KOPT-K1 (cell line): ENCODE data around the gene YY1.
"Not testable (repeated sequence)": the region's sequence is repeated elsewhere in the genome, so short reads cannot be mapped to it uniquely, and the experiment has no call there.

ENCODE experiments used
- H3K27ac ChIP-seq: fragments of 200-600 bp; sonication (generic); 2 replicates; pipeline ENCODE4 v1.5.1; 2016; ENCODE audit warnings: antibody characterized with exemption, mild to moderate bottlenecking, low read depth, low read length; ENCODE audit not compliant: poor library complexity, severe bottlenecking
- H3K36me3 ChIP-seq: fragments of 200-600 bp; sonication (generic); 2 replicates; pipeline ENCODE4 v1.5.1; 2017; ENCODE audit warnings: antibody characterized with exemption, mild to moderate bottlenecking, low read length, moderate library complexity; ENCODE audit not compliant: insufficient read depth
- H3K9me3 ChIP-seq: fragments of 200-600 bp; sonication (generic); 2 replicates; pipeline ENCODE4 v1.5.1; 2017; ENCODE audit warnings: antibody characterized with exemption, low read length, mild to moderate bottlenecking; ENCODE audit not compliant: insufficient read depth, poor library complexity, severe bottlenecking

Gene YY1

DNA sequence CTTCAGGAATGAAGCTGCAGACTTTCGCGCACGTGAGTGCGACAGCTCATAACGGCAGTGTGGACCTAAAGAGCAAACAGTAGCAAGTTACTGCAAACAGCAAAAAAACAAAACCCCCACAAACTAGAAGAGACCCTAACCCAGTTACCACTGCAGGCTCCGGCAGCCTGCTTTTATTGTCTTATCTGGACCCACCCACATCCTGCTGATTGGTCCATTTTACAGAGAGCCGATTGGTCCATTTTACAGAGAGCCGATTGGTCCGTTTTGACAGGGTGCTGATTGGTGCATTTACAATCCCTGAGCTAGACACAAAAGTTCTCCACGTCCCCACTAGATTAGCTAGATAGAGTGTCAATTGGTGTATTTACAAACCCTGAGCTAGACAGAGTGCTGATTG lies 31.4 kb upstream of the YY1 start:
- H3K36me3 ChIP-seq, H3K9me3 ChIP-seq, H3K27ac ChIP-seq: not testable (repeated sequence)

GRCh38 chr14:100208136-100208535 lies 30.8 kb upstream of the YY1 start:
- H3K36me3 ChIP-seq, H3K9me3 ChIP-seq, H3K27ac ChIP-seq: not testable (repeated sequence)

DNA sequence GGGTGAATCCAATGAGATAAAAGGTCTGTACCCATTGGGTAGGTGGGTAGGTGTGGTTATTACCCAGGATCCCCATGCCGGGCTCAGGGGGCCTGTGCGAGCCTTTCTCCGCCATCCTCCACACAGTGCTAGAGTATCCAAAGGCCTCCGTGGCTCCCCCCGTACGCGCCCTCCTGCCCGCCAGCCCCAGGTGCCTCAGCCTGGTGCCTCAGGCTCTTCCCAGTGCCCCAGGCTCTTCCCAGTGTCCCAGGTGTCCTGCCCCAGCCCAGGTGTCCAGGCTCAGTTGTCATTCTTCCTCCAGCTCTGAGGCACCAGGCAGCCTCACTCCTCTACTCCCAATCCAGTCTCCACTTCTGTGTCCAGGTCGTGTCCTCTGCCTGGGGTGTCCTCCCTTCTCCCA lies 27.6 kb upstream of the YY1 start:
- H3K27ac ChIP-seq: no peak overlapping the region
- no peaks in the 10 kb centered on the region for H3K36me3 ChIP-seq
- no peaks in the 10 kb centered on the region for H3K9me3 ChIP-seq

DNA sequence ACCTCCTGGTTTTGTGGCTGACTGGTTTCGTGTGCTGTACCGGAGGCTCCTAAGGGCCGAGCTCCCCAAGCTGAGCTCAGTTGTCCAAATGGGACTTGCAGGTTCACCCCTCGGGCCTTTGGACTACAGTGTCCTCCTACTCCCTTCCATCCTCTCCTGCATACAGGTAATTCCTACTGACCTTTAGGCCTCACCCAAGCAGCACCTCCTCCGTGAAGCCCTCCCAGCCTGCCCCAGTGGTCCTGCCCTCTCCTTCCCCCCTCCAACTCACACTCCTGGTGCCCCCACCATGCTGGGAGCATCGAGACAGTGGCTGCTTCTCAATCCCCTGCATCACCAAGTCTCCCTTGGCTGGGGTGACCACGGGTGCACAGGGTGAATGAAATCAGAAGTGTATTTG lies 27.1 kb upstream of the YY1 start:
- no peaks in the 10 kb centered on the region for H3K36me3 ChIP-seq
- H3K27ac ChIP-seq: no peak overlapping the region
- H3K9me3 ChIP-seq: no peaks in the 10 kb centered on the region

DNA sequence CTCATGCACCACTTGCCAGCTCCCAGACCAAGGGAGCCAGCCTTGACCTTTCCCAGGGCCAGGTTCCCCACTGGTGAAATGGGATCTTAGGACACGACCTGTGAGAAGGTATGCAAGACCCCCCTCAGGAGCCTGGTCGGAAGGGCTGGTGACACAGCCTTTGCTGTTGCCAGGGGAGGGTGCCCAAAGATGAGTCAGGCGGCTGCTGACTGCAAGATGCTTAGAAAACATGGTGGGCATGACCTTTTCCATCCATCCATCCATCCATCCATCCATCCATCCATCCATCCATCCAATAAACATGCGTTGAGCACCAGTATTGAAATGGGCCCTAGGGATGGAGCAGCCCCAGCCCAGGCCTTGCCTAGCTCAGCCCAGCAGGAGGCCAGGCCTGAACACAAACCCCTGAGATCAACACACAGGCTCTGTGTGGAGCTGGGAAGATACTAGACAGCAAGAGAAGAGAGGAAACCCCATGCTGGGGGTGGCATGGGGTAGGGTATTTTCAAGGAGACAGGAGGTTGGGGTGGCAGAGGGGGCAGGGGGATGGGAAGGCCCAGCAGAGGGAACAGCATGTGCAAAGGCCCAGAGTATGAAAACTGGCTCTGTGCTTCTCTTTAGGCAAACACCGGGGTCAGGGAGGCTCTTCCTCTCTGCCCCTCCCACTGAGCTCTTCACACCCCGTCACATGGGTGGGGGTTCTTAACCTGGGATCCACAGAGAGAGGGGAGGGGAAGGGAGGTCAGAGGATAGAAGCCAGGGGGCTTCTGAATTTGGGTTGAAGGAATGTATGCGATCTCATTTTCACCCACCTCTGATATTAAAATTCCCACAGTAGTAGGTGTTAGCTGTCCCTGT lies 26.2 kb upstream of the YY1 start:
- Histone ChIP-seq H3K36me3 (no peaks in the 10 kb centered on the region), H3K9me3 (no peaks in the 10 kb centered on the region), H3K27ac (peak overlapping the region; percentile 99)

DNA sequence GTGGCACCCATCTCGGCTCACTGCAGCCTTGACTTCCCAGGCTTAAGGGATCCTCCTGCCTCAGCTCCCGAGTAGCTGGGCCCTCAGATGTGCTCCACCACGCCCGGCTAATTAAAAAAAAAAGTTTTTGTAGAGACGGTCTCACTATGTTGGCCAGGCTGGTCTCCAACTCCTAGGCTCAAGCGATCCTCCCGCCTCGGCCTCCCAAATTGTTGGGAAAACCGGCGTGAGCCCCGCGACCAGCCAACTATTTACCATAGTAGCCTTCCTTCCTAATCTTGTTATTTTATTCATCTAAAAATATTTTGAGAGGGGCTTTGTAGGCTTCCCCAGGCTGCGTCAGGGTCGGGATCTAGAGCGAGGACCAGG lies 25.4 kb upstream of the YY1 start:
- no peaks in the 10 kb centered on the region for H3K36me3 ChIP-seq
- H3K27ac ChIP-seq: peak overlapping the region; percentile 99
- no peaks in the 10 kb centered on the region for H3K9me3 ChIP-seq

- Histone ChIP-seq H3K36me3 (no peaks in the 10 kb centered on the region), H3K9me3 (no peaks in the 10 kb centered on the region), H3K27ac (peak overlapping the region; percentile 99)
These were observed 24.8 kb upstream of the YY1 start for GRCh38 chr14:100213956-100214769.

GRCh38 chr14:100214770-100215083 lies 24.2 kb upstream of the YY1 start:
- no peaks in the 10 kb centered on the region for H3K36me3 ChIP-seq
- H3K27ac ChIP-seq: peak overlapping the region; percentile 99

GRCh38 chr14:100215330-100215885 lies 23.5 kb upstream of the YY1 start:
- Histone ChIP-seq H3K36me3 (no peaks in the 10 kb centered on the region), H3K27ac (peak overlapping the region; percentile 99), H3K9me3 (no peaks in the 10 kb centered on the region)

More at GRCh38 chr14:100214770-100215083, 24.2 kb upstream of the YY1 start:
- no peaks in the 10 kb centered on the region for H3K9me3 ChIP-seq

DNA sequence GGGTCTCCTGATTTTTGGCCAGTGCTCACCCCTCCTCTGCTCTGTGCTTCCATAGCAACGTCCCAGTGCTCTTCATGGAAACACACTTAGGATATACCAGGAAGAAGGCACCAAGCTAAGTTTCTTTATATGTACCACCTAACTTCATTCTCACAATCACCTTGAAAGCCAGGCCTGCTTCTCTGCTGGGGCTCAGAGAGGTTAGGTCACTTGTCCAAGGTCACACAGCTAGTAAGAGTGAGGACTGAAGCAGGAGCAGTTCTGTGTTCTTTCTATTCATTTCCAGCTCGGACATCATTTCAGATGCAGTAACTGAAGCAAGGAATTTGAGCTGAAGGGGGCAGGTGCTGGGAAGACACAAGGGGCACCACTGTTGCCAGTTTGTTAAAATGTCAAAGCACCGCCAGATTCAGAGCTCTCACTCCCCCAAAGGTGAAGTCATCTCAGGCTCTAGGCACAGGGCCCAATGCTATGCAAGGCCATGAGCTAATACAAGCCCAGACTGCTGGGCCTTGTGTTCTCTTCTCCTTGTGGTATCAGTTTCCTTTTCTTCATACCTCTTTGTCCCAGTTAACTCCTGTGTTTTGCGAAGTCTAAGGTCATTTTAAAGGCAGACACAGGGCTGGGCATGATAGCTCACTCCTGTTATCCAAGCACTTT lies 19.7 kb upstream of the YY1 start:
- H3K27ac ChIP-seq: no peak overlapping the region
- H3K9me3 ChIP-seq: no peaks in the 10 kb centered on the region
- no peaks in the 10 kb centered on the region for H3K36me3 ChIP-seq

DNA sequence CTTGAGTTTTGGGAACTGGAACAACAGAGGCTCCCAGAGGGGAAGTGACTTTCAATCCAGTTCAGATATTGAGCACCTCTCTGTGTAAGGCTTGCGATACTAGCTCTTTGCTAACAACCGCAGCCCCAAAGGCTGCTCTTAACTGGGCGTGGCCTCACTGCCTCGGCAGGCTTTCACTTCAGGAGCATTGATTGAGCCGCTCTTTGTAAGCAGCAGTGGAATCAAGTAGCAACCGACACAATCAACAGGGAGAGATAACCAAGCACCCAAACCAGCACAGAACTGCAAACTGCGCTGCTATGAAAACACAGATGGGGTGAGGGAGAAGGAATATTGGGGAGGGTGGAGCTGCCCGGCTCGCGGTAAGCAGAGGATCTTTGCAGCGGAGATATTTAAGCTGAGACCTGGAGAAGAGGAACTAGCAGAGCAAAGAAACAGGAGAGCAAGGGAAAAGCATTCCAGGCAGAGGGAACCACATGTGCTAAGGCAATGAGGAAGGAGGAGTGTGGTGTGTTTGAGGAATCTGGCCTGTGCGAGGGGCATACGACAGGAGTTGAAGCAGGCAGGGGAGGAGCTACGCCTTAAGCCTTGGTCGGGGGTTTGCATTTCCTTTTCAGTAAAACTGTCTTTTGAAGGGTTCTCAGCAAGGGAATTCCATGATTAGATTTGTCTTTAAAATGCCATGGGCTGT lies 17.3 kb upstream of the YY1 start:
- Histone ChIP-seq H3K27ac (peak overlapping the region; percentile 87), H3K9me3 (no peaks in the 10 kb centered on the region), H3K36me3 (no peaks in the 10 kb centered on the region)

- H3K36me3 ChIP-seq: peaks cover 5% of the 10 kb centered on the region; the same call in 1 of the 2 replicates
- H3K27ac ChIP-seq: peak overlapping the region; percentile 87
- H3K9me3 ChIP-seq: no peaks in the 10 kb centered on the region
These were observed 16.5 kb upstream of the YY1 start for GRCh38 chr14:100222224-100223093.

DNA sequence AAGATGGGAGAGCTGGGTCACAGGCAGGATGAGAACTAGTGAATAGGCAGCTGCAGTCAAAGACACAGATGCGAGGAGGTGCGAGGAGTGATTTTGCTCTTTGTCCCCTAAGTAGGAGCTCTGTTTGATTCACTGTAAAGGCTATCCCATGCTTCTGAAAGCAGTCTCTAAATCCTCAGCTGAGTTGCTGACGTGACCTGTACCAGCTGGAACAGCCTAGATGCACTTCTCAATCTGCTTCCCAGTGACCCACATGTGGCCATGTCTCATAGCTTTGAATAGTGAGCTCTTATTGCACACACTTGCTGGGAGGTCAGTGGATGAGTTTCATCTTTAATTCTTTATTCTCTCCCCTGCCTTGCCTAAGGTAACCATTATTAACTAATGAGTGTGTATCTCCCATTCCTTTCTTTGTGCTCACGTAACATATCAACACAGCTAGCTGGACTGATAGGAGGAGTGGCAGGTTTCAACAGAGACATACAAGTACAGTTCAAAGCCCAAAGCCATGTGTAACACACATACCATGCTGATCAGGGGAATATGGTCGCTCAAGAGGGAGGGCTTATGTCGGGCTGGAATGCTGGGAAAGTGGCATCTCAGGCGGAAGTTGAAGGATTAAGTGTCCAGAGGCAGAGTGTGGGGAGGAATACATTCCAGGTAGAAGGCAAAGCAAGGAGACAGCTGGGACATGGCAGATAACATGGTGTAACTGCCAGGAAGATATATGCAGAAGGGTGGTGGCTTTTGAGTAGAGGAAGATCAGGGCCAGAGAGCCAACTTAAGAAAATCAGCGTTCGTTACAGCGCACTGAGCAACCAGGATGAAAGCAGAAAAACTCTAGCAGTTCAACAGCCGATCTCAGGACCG lies 15.4 kb upstream of the YY1 start:
- Histone ChIP-seq H3K27ac (peak overlapping the region; percentile 87), H3K36me3 (peaks cover 16% of the 10 kb centered on the region), H3K9me3 (no peaks in the 10 kb centered on the region)
